Measurements from ENCODE around the gene SLC7A7. TPM values are rescaled to one million over a fixed set of nuclear protein-coding genes. Genes with fewer than 3 reads are reported as not detected.

Gene SLC7A7
- total and polyA plus RNA-seq, 10 of the 15 experiments (the other 5 are each of a cell fraction or from before 2014, with no cell fraction given) = 27.8 to 79.2 (median 50.8) TPM

GRCh38 chr14:22852940-22853767, 37.9 kb upstream of the SLC7A7 start:
- peaks cover 2% of the 10 kb centered on the region; the same call in 1 of the 3 replicates for H3K9me3 ChIP-seq (replicated peaks; ENCODE audit: control insufficient read depth, insufficient read depth, low read length)
- ChIA-PET POLR2A (interaction anchor here (1.3 to 2.2 kb wide), 5 partner anchors 18 to 282 kb away, joined by 3 to 11 read pairs (median 6); partner anchors contain the start of gene LRP10), RAD21 (ENCODE audit: unreplicated experiment) (interaction anchor here (0.7 to 9.4 kb wide), 38 partner anchors 9 to 468 kb away, joined by 3 to 130 read pairs (median 6); partner anchors contain the start of genes ABHD4, DAD1, LRP10 and MRPL52), CTCF (interaction anchor here (0.6 to 10.0 kb wide), 55 partner anchors 11 to 546 kb away, joined by 3 to 324 read pairs (median 6); partner anchors contain the start of genes ABHD4, DAD1, LRP10 and MRPL52), SMC1A (ENCODE audit: uncharacterized antibody, unreplicated experiment) (interaction anchor here (0.6 to 7.3 kb wide), 39 partner anchors 10 to 463 kb away, joined by 3 to 104 read pairs (median 5); partner anchors contain the start of genes DAD1, LRP10, MRPL52 and OXA1L)
- 0% methylated on average over 20 of the region's 20 CpGs for WGBS (ENCODE audit: insufficient coverage, insufficient replicate concordance, low lambda C conversion rate, missing lambda C conversion rate)
- peak overlapping the region; percentile 75 for H3K4me3 ChIP-seq
- H3K27me3 ChIP-seq (replicated peaks in 1 of 2; ENCODE audit: control insufficient read depth in 2 of 2, insufficient read depth in 2 of 2, low read length in 1 of 2) = no peaks in the 10 kb centered on the region
- ATAC-seq (peak; percentile 95), DNase-seq (ENCODE audit: low read depth, low spot score) (peak; percentile 63), FAIRE-seq (peak; percentile 92)
- no peaks in the 10 kb centered on the region for H4K20me1 ChIP-seq (ENCODE audit: control insufficient read depth, insufficient read depth)
- peak overlapping the region; percentile 99 for H2AFZ ChIP-seq (ENCODE audit: control insufficient read depth, low read depth, low read length)
- peak overlapping the region; percentile 90 for H3K9ac ChIP-seq (ENCODE audit: control insufficient read depth, insufficient read depth, low read length)
- no peaks in the 10 kb centered on the region for H3K79me2 ChIP-seq (ENCODE audit: control insufficient read depth, insufficient read depth, low read length)
- no TSS peak for BruUV-seq (replicated peaks)
- in situ Hi-C loops (cut with MboI) = loop anchor here (10.0 kb wide), 1 partner anchor 468 kb away; no protein-coding TSS in a partner anchor
- H3K4me1 ChIP-seq (ENCODE audit: control insufficient read depth, insufficient read depth, low read length) = peaks cover 17% of the 10 kb centered on the region
- H3K4me2 ChIP-seq (ENCODE audit: control insufficient read depth, insufficient read depth) = peak overlapping the region; percentile 100
- no peaks in the 10 kb centered on the region for H3K36me3 ChIP-seq (ENCODE audit: control insufficient read depth in 2 of 2, insufficient read depth in 2 of 2, low read length in 1 of 2)
- peak overlapping the region; percentile 89 for H3K27ac ChIP-seq (ENCODE audit: control insufficient read depth, insufficient read depth)
- intact Hi-C loops (cut with micrococcal nuclease; ENCODE audit: unreplicated experiment) = loop anchor here (1.0 to 5.0 kb wide), 8 partner anchors 30 to 466 kb away; no protein-coding TSS in a partner anchor
- no peak for TF ChIP-seq MEF2A (IDR thresholded peaks at IDR 0.05; ENCODE audit: insufficient read depth, low read depth, low read length)
- TF ChIP-seq ZNF274 (IDR thresholded peaks at IDR 0.05; ENCODE audit: insufficient read depth, insufficient read length) = no peak
- TF ChIP-seq SPI1 (IDR thresholded peaks at IDR 0.05; ENCODE audit: borderline replicate concordance, insufficient read depth, low read depth, low read length) = peak; percentile 31; the same call in 1 of the 2 replicates
- TF ChIP-seq RB1 (IDR thresholded peaks at IDR 0.05; ENCODE audit: borderline replicate concordance) = peak; percentile 83; the same call in 1 of the 2 replicates
- TF ChIP-seq CHD2 (IDR thresholded peaks at IDR 0.05; ENCODE audit: borderline replicate concordance, low read depth, low read length) = 0 out of 2 replicates have a peak, but pooled peaks have one; percentile 54
- TF ChIP-seq FOS (IDR thresholded peaks at IDR 0.05; ENCODE audit: borderline replicate concordance, extremely low read depth, insufficient read length) = no peak
- no peak for TF ChIP-seq BRCA1 (IDR thresholded peaks at IDR 0.05; ENCODE audit: low read depth, low read length)
- TF ChIP-seq YY1 (IDR thresholded peaks at IDR 0.05; ENCODE audit: low read depth, low read length) = peak; percentile 89
- TF ChIP-seq RELA (IDR thresholded peaks at IDR 0.05; ENCODE audit: borderline replicate concordance, partially characterized antibody) = peak; percentile 37
- no peak for TF ChIP-seq BCL3 (IDR thresholded peaks at IDR 0.05; ENCODE audit: borderline replicate concordance, insufficient read depth, low read depth, low read length, poor library complexity, severe bottlenecking)
- peak; percentile 10 to 39; a peak in 1 of 4 replicates for TF ChIP-seq IKZF2 (IDR thresholded peaks at IDR 0.05)
- TF ChIP-seq SUPT20H (IDR thresholded peaks at IDR 0.05; ENCODE audit: borderline replicate concordance, control insufficient read depth, low read depth, low read length) = no peak
- TF ChIP-seq ZBED1 (IDR thresholded peaks at IDR 0.05; ENCODE audit: borderline replicate concordance) = no peak
- no peak for TF ChIP-seq WRNIP1 (IDR thresholded peaks at IDR 0.05; ENCODE audit: borderline replicate concordance, low read depth, low read length)
- no peak for TF ChIP-seq TAF1 (IDR thresholded peaks at IDR 0.05; ENCODE audit: borderline replicate concordance, low read depth, low read length)
- TF ChIP-seq, protein P1, sequence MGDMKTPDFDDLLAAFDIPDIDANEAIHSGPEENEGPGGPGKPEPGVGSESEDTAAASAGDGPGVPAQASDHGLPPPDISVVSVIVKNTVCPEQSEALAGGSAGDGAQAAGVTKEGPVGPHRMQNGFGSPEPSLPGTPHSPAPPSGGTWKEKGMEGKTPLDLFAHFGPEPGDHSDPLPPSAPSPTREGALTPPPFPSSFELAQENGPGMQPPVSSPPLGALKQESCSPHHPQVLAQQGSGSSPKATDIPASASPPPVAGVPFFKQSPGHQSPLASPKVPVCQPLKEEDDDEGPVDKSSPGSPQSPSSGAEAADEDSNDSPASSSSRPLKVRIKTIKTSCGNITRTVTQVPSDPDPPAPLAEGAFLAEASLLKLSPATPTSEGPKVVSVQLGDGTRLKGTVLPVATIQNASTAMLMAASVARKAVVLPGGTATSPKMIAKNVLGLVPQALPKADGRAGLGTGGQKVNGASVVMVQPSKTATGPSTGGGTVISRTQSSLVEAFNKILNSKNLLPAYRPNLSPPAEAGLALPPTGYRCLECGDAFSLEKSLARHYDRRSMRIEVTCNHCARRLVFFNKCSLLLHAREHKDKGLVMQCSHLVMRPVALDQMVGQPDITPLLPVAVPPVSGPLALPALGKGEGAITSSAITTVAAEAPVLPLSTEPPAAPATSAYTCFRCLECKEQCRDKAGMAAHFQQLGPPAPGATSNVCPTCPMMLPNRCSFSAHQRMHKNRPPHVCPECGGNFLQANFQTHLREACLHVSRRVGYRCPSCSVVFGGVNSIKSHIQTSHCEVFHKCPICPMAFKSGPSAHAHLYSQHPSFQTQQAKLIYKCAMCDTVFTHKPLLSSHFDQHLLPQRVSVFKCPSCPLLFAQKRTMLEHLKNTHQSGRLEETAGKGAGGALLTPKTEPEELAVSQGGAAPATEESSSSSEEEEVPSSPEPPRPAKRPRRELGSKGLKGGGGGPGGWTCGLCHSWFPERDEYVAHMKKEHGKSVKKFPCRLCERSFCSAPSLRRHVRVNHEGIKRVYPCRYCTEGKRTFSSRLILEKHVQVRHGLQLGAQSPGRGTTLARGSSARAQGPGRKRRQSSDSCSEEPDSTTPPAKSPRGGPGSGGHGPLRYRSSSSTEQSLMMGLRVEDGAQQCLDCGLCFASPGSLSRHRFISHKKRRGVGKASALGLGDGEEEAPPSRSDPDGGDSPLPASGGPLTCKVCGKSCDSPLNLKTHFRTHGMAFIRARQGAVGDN (IDR thresholded peaks at IDR 0.05) = 0 out of 2 replicates have a peak, but pooled peaks have one; percentile 24

All from GM12878 (cell line).